ENCODE results near the gene POMP.
A peak's percentile ranks its signal among the peaks of the same experiment; 100 is the strongest.
"Not testable (repeated sequence)": the region's sequence is repeated elsewhere in the genome, so short reads cannot be mapped to it uniquely, and the experiment has no call there.

Gene POMP

DNA sequence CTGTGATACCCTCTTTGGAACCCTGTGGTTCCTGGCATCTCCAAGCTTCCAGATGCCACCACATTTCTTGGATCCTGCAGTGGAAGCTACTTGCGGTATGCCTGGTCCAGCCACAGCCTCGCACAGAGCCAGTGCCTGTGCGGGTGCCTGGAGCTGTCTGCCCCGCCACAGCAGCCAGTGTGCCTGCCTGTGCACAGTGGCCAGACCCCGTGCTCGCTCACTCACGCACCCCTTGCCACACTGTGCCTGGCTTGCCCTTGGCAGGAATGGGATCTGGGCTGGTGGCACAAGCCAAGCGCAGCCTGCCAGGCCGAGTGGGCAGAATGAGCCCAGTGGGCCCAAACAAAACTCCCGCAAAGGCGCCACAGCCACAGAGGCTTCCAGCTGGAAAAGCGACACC, 26.2 kb downstream of the POMP start:
- H3K9me3 Mint-ChIP-seq, result peaks cover 39% of the 10 kb centered on the region
- TF ChIP-seq, protein P1, sequence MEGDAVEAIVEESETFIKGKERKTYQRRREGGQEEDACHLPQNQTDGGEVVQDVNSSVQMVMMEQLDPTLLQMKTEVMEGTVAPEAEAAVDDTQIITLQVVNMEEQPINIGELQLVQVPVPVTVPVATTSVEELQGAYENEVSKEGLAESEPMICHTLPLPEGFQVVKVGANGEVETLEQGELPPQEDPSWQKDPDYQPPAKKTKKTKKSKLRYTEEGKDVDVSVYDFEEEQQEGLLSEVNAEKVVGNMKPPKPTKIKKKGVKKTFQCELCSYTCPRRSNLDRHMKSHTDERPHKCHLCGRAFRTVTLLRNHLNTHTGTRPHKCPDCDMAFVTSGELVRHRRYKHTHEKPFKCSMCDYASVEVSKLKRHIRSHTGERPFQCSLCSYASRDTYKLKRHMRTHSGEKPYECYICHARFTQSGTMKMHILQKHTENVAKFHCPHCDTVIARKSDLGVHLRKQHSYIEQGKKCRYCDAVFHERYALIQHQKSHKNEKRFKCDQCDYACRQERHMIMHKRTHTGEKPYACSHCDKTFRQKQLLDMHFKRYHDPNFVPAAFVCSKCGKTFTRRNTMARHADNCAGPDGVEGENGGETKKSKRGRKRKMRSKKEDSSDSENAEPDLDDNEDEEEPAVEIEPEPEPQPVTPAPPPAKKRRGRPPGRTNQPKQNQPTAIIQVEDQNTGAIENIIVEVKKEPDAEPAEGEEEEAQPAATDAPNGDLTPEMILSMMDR (IDR thresholded peaks at IDR 0.05), result no peak
- no peak for DNase-seq
- no peak overlapping the region for H3K27ac Mint-ChIP-seq
- H3K4me1 Mint-ChIP-seq, result peaks cover 14% of the 10 kb centered on the region
- H3K36me3 Mint-ChIP-seq (ENCODE audit: low read depth), result peaks cover 5% of the 10 kb centered on the region
- H3K27me3 Mint-ChIP-seq (ENCODE audit: low read depth, poor library complexity), result peaks cover 8% of the 10 kb centered on the region
- H3K4me3 Mint-ChIP-seq, result no peak overlapping the region

DNA sequence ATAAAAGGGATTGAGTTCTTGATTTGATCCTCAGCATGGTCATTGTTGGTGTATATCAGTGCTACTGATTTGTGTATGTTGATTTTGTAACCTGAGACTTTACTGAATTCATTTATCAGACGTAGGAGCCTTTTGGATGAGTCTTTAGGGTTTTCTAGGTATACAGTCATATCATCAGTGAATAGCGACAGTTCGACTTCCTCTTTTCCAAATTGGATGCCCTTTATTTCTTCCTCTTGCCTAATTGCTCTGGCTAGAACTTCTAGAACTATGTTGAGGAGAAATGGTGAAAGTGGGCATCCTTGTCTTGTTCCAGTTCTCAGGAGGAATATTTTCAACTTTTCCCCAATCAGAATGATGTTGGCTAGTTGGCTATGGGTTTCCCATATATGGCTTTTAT, 27.0 kb downstream of the POMP start:
- peaks cover 9% of the 10 kb centered on the region for H3K27me3 Mint-ChIP-seq (ENCODE audit: low read depth, poor library complexity)
- peaks cover 14% of the 10 kb centered on the region for H3K4me1 Mint-ChIP-seq
- H3K27ac Mint-ChIP-seq, result no peak overlapping the region
- no peak for DNase-seq
- TF ChIP-seq, protein P1 (IDR thresholded peaks at IDR 0.05), result no peak
- H3K4me3 Mint-ChIP-seq, result no peak overlapping the region
- peaks cover 5% of the 10 kb centered on the region for H3K36me3 Mint-ChIP-seq (ENCODE audit: low read depth)
- H3K9me3 Mint-ChIP-seq, result peaks cover 44% of the 10 kb centered on the region

DNA sequence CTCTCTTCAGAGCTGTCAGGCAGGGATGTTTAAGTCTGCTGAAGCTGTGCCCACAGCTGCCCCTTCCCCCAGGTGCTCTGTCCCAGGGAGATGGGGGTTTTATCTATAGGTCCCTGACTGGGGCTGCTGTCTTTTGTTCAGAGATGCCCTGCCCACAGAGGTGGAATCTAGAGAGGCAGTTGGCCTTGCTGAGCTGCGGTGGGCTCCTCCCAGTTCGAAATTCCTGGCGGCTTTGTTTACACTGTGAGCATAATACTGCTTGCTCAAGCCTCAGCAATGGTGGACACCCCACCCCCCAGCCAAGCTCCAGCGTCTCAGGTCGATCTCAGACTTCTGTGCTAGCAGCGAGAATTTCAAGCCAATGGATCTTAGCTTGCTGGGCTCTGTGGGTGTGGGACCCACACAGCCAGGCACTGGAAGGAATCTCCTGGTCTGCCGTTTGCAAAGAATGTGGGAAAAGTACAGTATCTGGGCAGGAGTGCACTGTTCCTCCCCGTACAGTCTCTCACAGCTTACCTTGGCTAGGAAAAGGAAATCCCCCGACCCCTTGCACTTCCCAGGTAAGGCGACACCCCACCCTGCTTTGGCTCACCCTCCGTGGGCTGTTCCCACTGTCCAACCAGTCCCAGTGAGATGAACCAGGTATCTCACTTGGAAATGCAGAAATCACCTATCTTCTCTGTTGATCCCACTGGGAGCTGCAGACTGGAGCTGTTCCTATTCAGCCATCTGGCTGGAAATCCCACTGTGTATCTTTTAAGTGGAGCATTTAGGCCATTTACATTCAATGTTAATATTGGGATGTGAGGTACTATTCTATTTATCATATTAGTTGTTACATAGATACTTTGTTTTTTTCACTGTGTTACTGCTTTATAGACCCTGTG, 34.9 kb downstream of the POMP start:
- H3K4me3 Mint-ChIP-seq, result peak overlapping the region; percentile 55
- peaks cover 25% of the 10 kb centered on the region for H3K9me3 Mint-ChIP-seq
- not testable (repeated sequence) for H3K27ac Mint-ChIP-seq; H3K36me3 Mint-ChIP-seq (ENCODE audit: low read depth)
- peaks cover 17% of the 10 kb centered on the region for H3K27me3 Mint-ChIP-seq (ENCODE audit: low read depth, poor library complexity)
- peaks cover 12% of the 10 kb centered on the region for H3K4me1 Mint-ChIP-seq
- peak; percentile 28 for DNase-seq

DNA sequence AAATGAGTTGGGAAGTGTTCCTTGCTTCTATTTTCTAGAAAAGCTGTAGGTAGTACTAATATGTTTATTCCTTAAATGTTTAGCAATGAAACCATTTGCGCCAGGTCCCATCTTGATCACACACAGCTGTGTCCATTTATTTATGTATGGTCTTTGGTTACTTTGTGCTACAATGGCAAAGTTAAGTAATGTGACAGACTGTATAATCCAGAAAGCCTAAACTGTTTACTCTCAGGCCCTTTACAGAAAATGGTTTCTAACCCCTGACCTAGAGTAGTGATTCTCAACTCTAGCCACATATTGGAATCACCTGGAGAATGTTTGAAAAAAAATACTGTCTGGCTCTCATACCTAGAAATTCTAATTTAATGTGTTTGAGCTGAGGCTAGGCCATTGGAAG, 38.5 kb downstream of the POMP start:
- peaks cover 8% of the 10 kb centered on the region for H3K27me3 Mint-ChIP-seq (ENCODE audit: low read depth, poor library complexity)
- no peak overlapping the region for H3K4me3 Mint-ChIP-seq
- peaks cover 12% of the 10 kb centered on the region for H3K4me1 Mint-ChIP-seq
- H3K36me3 Mint-ChIP-seq (ENCODE audit: low read depth), result no peaks in the 10 kb centered on the region
- no peak overlapping the region for H3K27ac Mint-ChIP-seq
- peaks cover 5% of the 10 kb centered on the region for H3K9me3 Mint-ChIP-seq
- no peak for DNase-seq
- TF ChIP-seq, protein P1 (IDR thresholded peaks at IDR 0.05), result no peak

DNA sequence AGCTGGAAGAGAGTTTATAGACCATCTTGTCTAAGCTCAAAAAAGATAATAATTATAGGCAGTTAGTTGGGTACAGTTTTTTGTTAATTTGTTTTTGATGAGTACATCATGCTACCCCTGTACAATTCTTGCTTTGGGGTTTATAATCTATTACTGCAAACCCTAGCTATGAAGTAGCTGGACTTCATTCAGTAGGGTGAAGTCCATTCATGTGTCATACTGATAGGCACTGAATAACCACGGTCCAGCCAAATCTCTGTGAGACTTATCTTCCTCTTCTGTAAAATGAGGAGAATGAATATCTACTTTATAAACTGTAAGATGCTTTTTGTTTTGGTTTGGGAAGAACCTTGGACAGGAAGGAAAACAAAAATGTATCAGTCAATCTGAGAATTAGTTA, 40.3 kb downstream of the POMP start:
- Mint-ChIP-seq H3K4me3 (no peak overlapping the region), H3K4me1 (peaks cover under 1% of the 10 kb centered on the region), H3K36me3 (ENCODE audit: low read depth) (no peaks in the 10 kb centered on the region), H3K27ac (no peak overlapping the region), H3K9me3 (no peaks in the 10 kb centered on the region), H3K27me3 (ENCODE audit: low read depth, poor library complexity) (peaks cover 4% of the 10 kb centered on the region)
- no peak for DNase-seq
- TF ChIP-seq, protein P1 (IDR thresholded peaks at IDR 0.05), result no peak

DNA sequence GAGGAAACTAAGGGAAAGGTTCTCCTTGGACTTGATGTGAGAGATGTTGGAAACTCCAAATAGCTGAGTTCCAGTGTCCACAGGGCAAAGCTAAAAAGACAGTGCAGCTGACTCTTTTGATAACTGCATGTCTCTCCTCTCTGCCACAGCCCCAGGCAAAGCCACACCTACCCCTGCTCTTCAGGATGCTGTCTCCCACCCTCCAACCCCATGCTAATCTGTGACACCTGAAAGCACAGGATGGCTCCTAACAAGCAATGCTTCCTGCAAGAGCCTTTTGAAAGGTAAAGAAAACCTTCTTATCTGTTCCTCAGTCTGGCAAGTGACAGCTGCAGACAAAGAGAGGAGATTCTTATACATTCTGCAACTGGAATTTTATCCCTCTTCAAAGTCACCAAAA, 45.4 kb downstream of the POMP start:
- H3K4me3 Mint-ChIP-seq, result no peak overlapping the region
- no peaks in the 10 kb centered on the region for H3K36me3 Mint-ChIP-seq (ENCODE audit: low read depth)
- no peaks in the 10 kb centered on the region for H3K4me1 Mint-ChIP-seq
- H3K27ac Mint-ChIP-seq, result no peak overlapping the region
- H3K27me3 Mint-ChIP-seq (ENCODE audit: low read depth, poor library complexity), result no peaks in the 10 kb centered on the region
- no peak for DNase-seq
- TF ChIP-seq, protein P1 (IDR thresholded peaks at IDR 0.05), result no peak
- H3K9me3 Mint-ChIP-seq, result no peaks in the 10 kb centered on the region

All from nephron progenitor cell (in vitro differentiated cells).